Cardiac atrium fibroblast (primary cell): Measurements from ENCODE around the gene MFN1. TPM values are rescaled to one million over a fixed set of nuclear protein-coding genes. Genes with fewer than 3 reads are reported as not detected.

ENCODE experiments used
- total RNA-seq: library from RNA; depleted of rRNA; stranded (reverse); fragments of >200 nt; gene quantifications from 2 replicates; pipeline ENCODE4 v1.2.3, GENCODE V29; 2015

Gene MFN1
- 23.8 and 25.8 TPM in 2 replicates for total RNA-seq

GRCh38 chr3:179347345-179348194 lies at the start of gene MFN1:
Gene MFN1 (plus strand): TSS chr3:179347709. CDS start chr3:179348852, 1,143 bp downstream.

GRCh38 chr3:179322286-179323196 lies 25.0 kb upstream of the MFN1 start, which contains the start of gene ZNF639:
Gene ZNF639 (plus strand): TSS chr3:179323031. CDS start chr3:179328294, 5,263 bp downstream.

Other genes starting within 250 kb of the MFN1 start
- 15.0 and 23.5 TPM in 2 replicates for gene PIK3CA, start 199.4 kb upstream of the MFN1 start, total RNA-seq
- gene KCNMB3, start 96.6 kb upstream of the MFN1 start, total RNA-seq = 0.16 and 0.90 TPM in 2 replicates
- 34.5 and 37.2 TPM in 2 replicates for gene ZNF639, start 24.7 kb upstream of the MFN1 start, total RNA-seq
- 37.1 and 43.5 TPM in 2 replicates for gene GNB4, start 103.8 kb downstream of the MFN1 start, total RNA-seq
- gene ACTL6A, start 215.2 kb downstream of the MFN1 start, total RNA-seq = 34.8 and 36.9 TPM in 2 replicates